Astrocyte of the cerebellum (primary cell): Measurements from ENCODE around the gene SNX25.

Experiments
- DNase-seq: peaks from one replicate; pipeline ENCODE4 v3.0.0-alpha.2; 2011; ENCODE audit warnings: low read depth
- H3K4me3 ChIP-seq: 2 replicates; pipeline ENCODE4 v1.5.1; 2011; ENCODE audit warnings: mild to moderate bottlenecking, low read depth, low read length, moderate library complexity
- in situ Hi-C: cut with HindIII; loops from 2 replicates; pipeline ENCODE4 v1.10.0; 2017; ENCODE audit warnings: low sequenced_read_pairs
- TF ChIP-seq, protein P1 (sequence below): IDR thresholded peaks from 2 replicates; pipeline ENCODE4 v1.5.1; 2012; ENCODE audit warnings: low read length, low read depth, moderate library complexity, mild to moderate bottlenecking; ENCODE audit errors: missing control alignments

The SNX25 gene

DNA sequence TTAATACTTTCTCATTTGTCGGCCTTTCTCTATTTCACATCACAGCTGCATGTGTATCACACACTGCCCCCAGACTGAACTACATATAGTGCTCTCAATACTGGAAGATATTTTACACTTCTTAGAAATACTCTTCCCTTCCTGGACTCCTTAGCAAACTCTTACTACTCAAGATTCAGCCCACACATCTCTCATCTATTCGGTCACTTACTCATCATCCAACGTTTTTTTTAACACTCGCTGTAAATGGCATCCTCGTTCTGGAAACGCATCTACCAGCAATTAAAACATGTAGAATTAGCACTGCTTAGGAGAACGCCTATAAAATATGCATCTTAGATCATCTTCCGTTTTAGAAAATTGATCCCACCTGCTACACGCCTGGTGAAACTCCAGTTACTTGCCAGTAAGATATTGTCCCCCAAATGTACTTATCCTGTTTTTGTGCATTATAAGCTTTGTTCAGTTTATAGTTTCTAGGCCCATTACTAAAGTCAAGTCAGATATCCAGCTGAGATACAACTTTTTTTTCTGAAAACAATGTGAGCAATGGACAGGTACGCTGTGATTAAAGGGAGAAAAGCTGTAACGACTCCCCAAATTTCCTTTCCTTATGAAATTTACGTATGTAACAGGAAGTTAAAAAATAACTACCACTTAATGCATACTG, 185.3 kb downstream of the SNX25 start:
- no peak for DNase-seq
- in situ Hi-C loops: loop anchor here (5.0 kb wide), 1 partner anchor 37 kb away; no protein-coding TSS in a partner anchor
- TF ChIP-seq, protein P1, sequence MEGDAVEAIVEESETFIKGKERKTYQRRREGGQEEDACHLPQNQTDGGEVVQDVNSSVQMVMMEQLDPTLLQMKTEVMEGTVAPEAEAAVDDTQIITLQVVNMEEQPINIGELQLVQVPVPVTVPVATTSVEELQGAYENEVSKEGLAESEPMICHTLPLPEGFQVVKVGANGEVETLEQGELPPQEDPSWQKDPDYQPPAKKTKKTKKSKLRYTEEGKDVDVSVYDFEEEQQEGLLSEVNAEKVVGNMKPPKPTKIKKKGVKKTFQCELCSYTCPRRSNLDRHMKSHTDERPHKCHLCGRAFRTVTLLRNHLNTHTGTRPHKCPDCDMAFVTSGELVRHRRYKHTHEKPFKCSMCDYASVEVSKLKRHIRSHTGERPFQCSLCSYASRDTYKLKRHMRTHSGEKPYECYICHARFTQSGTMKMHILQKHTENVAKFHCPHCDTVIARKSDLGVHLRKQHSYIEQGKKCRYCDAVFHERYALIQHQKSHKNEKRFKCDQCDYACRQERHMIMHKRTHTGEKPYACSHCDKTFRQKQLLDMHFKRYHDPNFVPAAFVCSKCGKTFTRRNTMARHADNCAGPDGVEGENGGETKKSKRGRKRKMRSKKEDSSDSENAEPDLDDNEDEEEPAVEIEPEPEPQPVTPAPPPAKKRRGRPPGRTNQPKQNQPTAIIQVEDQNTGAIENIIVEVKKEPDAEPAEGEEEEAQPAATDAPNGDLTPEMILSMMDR: no peak
- H3K4me3 ChIP-seq: no peak overlapping the region

DNA sequence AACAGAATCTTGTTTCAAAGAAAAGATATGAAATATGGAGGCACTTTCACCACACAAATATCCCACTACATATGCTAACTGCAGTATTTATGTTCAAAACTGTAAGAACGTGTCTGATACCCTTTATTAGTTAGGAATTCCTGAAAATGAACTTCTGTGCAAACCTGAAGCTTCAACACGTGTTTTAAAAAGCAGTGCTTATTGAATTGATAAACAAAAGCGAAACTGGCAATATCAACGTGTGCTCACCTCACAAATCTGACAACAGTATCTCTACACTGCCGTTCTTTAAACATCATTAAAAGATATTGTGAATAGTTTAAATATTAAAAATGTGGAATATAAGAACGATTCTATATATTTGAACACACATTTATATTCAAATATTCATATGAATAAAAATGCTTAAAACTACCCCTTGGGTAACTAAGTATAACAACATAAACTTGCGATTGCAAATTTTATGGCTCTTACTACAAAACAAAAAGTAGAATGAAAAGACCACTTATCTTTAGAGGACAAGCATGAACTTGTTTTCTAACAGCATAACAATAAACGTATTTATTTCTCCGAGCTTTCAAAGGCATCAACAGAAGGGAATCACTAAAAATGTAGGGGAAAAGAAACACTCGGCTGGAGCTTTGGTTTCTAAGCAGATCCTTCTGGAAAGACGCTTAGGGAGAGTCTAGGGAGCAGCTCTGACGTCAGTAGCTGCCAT, 186.0 kb downstream of the SNX25 start, which contains the start of gene LRP2BP:
TSS of gene LRP2BP (minus strand) at position 687 of the 718 bp plus-strand sequence. CDS start 17,738 bp downstream, outside the sequence.
- DNase-seq: peak; percentile 80
- in situ Hi-C loops: loop anchor here (5.0 kb wide), 1 partner anchor 38 kb away; no protein-coding TSS in a partner anchor
- TF ChIP-seq, protein P1: no peak
- peak within 1 kb of the TSS; percentile 55 for H3K4me3 ChIP-seq

DNA sequence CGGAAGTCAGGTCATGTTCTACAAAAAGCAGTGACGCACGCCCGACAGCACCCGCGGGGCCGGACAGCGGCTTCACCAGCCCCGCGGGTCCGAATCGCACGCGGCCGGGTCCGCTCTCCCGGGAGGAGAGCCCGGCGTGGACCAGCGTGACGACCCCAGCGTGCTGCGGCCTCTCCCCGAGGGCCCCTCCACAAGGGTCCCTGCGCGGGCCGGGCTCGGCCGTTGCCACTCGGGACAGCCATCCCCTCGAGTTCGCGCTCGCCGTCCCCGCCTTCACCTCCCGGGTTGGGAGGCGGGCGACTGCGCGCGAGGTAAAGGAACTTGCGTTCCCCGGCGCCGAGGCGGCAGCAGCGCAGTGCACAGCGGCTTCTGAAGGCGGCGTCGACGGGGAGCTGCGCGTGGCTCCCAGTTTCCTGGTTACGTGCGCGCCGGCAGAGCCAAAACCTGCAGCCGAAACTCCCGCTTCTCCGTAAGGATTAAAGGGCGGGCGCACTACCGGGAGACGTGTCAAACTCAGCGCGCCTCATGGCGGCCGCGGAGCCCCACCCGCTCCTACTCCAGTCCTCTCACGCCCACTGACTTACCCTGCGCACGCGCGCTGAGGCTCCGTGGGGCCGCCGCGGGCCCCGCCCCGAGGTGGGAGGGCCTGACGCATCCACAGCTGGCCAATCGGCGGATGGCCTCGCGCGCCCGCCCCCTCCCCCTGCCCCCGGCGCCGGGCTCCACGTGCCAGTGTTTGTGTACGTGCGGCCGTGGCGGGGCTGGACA, 186.7 kb downstream of the SNX25 start:
- TF ChIP-seq, protein P1: no peak
- H3K4me3 ChIP-seq: peak overlapping the region; percentile 55
- DNase-seq: peak; percentile 91
- in situ Hi-C loops: loop anchor here (5.0 kb wide), 1 partner anchor 39 kb away; no protein-coding TSS in a partner anchor

DNA sequence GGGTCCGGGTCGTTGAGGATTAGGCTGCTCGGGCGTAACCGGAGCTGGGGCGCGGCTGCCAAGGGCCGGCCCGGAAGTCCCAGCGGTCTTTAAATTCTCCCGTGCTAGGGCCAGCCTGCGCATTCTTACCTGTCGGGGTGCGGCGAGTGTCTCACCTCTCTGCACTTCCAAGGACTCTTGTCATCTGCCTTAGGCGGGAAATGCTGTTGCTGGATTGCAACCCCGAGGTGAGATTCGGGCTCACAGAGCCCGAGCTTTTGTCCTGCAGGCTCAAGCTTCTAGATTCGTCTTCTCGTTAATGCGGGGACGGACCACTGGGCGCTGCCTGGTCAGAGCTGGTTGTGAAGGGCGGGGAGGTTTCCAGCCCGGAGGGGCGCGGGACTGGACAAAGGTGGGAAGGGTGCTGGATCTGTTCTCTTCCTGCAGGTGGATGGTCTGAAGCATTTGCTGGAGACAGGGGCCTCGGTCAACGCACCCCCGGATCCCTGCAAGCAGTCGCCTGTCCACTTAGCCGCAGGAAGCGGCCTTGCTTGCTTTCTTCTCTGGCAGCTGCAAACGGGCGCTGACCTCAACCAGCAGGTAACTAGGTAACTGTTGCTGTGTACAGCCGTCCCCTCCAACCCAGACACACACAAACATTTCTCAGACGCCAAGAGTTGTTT, 187.5 kb downstream of the SNX25 start, which contains the start of gene ANKRD37:
TSS of gene ANKRD37 (plus strand) at position 118 of the 662 bp plus-strand sequence. CDS start at position 201, 83 bp downstream.
- in situ Hi-C loops: loop anchor here (5.0 kb wide), 1 partner anchor 40 kb away; no protein-coding TSS in a partner anchor
- peak within 1 kb of the TSS; percentile 55 for H3K4me3 ChIP-seq
- DNase-seq: no peak
- TF ChIP-seq, protein P1: no peak

DNA sequence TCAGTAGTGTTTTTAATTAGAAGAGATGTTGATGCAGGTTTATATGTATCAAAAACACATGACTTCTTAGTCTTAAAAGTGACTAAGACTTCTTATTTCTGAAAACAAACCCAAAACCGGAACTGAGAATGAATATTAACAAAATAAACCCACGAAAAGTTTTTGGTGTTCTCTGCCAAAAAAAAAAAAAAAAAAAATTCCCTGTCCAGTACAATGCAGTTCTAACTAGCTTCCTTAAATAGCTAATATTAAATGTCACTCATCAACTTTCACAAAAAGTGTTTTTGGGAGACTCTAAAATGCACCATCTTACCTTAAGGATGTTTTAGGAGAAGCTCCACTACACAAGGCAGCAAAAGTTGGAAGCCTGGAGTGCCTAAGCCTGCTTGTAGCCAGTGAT, 189.2 kb downstream of the SNX25 start:
- TF ChIP-seq, protein P1: no peak
- H3K4me3 ChIP-seq: no peak overlapping the region
- in situ Hi-C loops: loop anchor here (5.0 kb wide), 1 partner anchor 41 kb away; no protein-coding TSS in a partner anchor

DNA sequence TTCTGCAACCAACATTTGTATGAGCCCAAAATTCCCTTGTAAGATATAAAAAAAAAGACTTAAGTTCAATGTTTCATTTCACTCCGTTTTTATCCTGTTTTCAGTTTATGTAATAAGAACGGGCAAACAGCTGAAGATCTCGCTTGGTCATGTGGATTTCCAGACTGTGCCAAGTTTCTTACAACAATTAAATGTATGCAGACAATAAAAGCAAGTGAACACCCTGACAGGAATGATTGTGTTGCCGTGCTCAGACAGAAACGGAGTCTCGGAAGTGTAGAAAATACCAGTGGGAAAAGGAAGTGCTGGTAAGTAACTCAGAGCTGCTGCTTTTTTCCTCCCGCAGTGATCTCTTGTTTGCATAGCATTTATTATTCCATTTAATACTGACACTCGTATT, 190.1 kb downstream of the SNX25 start:
- TF ChIP-seq, protein P1: no peak
- H3K4me3 ChIP-seq: no peak overlapping the region
- in situ Hi-C loops: loop anchor here (5.0 kb wide), 1 partner anchor 42 kb away; no protein-coding TSS in a partner anchor
- no peak for DNase-seq

More for the DNA sequence above, 189.2 kb downstream of the SNX25 start:
- no peak for DNase-seq
